GM23248 (cell line): Measurements from ENCODE around the gene TP63.

Source experiments
- EZH2 ChIP-seq: fragments of 200-600 bp; sonication (generic); IDR thresholded peaks from 2 replicates; pipeline ENCODE4 v1.6.1; 2018; ENCODE audit warnings: antibody characterized with exemption, mild to moderate bottlenecking; ENCODE audit not compliant: insufficient read depth, poor library complexity, severe bottlenecking
- EZH2phosphoT487 ChIP-seq: fragments of 200-600 bp; sonication (generic); IDR thresholded peaks from 2 replicates; pipeline ENCODE4 v1.6.1; 2018; ENCODE audit warnings: antibody characterized with exemption, moderate library complexity, mild to moderate bottlenecking, low read depth; ENCODE audit not compliant: insufficient read depth

- no peak for TF ChIP-seq EZH2
- TF ChIP-seq EZH2phosphoT487: no peak
Measured at GRCh38 chr3:189908646-189909045, 277.5 kb downstream of the TP63 start.
